Measurements from ENCODE around the gene PIP4K2B.

The PIP4K2B gene

GRCh38 chr17:38777641-38778250, 21.6 kb downstream of the PIP4K2B start:
- no peak for DNase-seq

- no peak for DNase-seq
Observed at GRCh38 chr17:38773258-38773657, 26.1 kb downstream of the PIP4K2B start.

- no peak for DNase-seq
Observed at GRCh38 chr17:38768417-38768816, 30.9 kb downstream of the PIP4K2B start.

- no peak for DNase-seq
Observed at GRCh38 chr17:38766341-38766740, 33.0 kb downstream of the PIP4K2B start.

GRCh38 chr17:38762231-38762630, 37.1 kb downstream of the PIP4K2B start:
- DNase-seq = no peak

- DNase-seq = peak; percentile 31 to 33
Observed at GRCh38 chr17:38761612-38762011, 37.7 kb downstream of the PIP4K2B start.

- no peak for DNase-seq
Observed at GRCh38 chr17:38753071-38753506, 46.3 kb downstream of the PIP4K2B start.

GRCh38 chr17:38752308-38753070, 46.9 kb downstream of the PIP4K2B start, which contains the start of gene PSMB3:
TSS of gene PSMB3 (plus strand) at chr17:38752741. CDS start at chr17:38752827, 86 bp downstream.
- peak; percentile 99 for DNase-seq

GRCh38 chr17:38751808-38752307, 47.5 kb downstream of the PIP4K2B start:
- peak; percentile 84 to 86 for DNase-seq

- no peak for DNase-seq
Observed at GRCh38 chr17:38751144-38751807, 48.1 kb downstream of the PIP4K2B start.

GRCh38 chr17:38750312-38751121, 48.8 kb downstream of the PIP4K2B start:
- no peak for DNase-seq

GRCh38 chr17:38750044-38750311, 49.4 kb downstream of the PIP4K2B start:
- DNase-seq = no peak

- no peak for DNase-seq
Observed at GRCh38 chr17:38749223-38750043, 49.9 kb downstream of the PIP4K2B start.

GRCh38 chr17:38748892-38749222, 50.5 kb downstream of the PIP4K2B start:
- DNase-seq = no peak

- DNase-seq = no peak
Observed at GRCh38 chr17:38748149-38748891, 51.0 kb downstream of the PIP4K2B start, which contains the start of gene PCGF2. TSS of gene PCGF2 (minus strand) at chr17:38748336. CDS start at chr17:38740402, 7,934 bp downstream.

GRCh38 chr17:38747463-38748148, 51.8 kb downstream of the PIP4K2B start:
- DNase-seq = no peak

- DNase-seq = no peak
Observed at GRCh38 chr17:38746849-38747462, 52.4 kb downstream of the PIP4K2B start.

- no peak for DNase-seq
Observed at GRCh38 chr17:38746004-38746848, 53.1 kb downstream of the PIP4K2B start.

GRCh38 chr17:38745545-38745944, 53.8 kb downstream of the PIP4K2B start:
- no peak for DNase-seq
